DND-41 (cell line): Measurements from ENCODE around the gene CD8B.

ENCODE experiments used
- ATAC-seq: fragments of 200-7000 bp; cut with Tn5 transposase; 3 replicates; pipeline ENCODE4 v1.9.1; 2021; ENCODE audit warnings: low read depth; ENCODE audit not compliant: insufficient read depth
- DNase-seq: peaks from one replicate; pipeline ENCODE4 v3.0.0-alpha.2; 2020
- H2AFZ ChIP-seq: 2 replicates; pipeline ENCODE4 v1.6.0; 2012; ENCODE audit warnings: low read depth, low read length
- H3K27ac ChIP-seq: 2 replicates; pipeline ENCODE4 v1.5.1; 2012; ENCODE audit warnings: low read length, inconsistent platforms
- H3K27me3 ChIP-seq: fragments of 200-600 bp; sonication (generic); 2 replicates; pipeline ENCODE4 v1.6.0; 2012; ENCODE audit warnings: low read length, mild to moderate bottlenecking, inconsistent platforms; ENCODE audit not compliant: insufficient read depth, poor library complexity
- H3K36me3 ChIP-seq: 2 replicates; pipeline ENCODE4 v1.5.1; 2012; ENCODE audit warnings: low read length, inconsistent platforms; ENCODE audit not compliant: insufficient read depth
- H3K4me1 ChIP-seq: 2 replicates; pipeline ENCODE4 v1.5.1; 2012; ENCODE audit warnings: mild to moderate bottlenecking, low read length; ENCODE audit not compliant: insufficient read depth
- H3K4me2 ChIP-seq: 2 replicates; pipeline ENCODE4 v1.6.0; 2012; ENCODE audit warnings: mild to moderate bottlenecking, moderate library complexity, low read length, inconsistent platforms; ENCODE audit not compliant: insufficient read depth
- H3K4me3 ChIP-seq, 2 experiments: fragments of 200-600 bp in 1 of 2; shearing (Covaris generic) in 1 of 2; 2 replicates each; pipeline ENCODE4 v1.5.1; 2012 to 2016; ENCODE audit warnings: inconsistent platforms in 2 of 2, low read length in 2 of 2, mild to moderate bottlenecking in 2 of 2, low read depth in 1 of 2, moderate library complexity in 1 of 2
- H3K79me2 ChIP-seq: 2 replicates; pipeline ENCODE4 v1.6.0; 2012; ENCODE audit warnings: low read length, inconsistent platforms; ENCODE audit not compliant: insufficient read depth
- H3K9ac ChIP-seq: 2 replicates; pipeline ENCODE4 v1.6.0; 2012; ENCODE audit warnings: low read depth, mild to moderate bottlenecking, inconsistent platforms, low read length, moderate library complexity
- H3K9me3 ChIP-seq: 2 replicates; pipeline ENCODE4 v1.5.1; 2012; ENCODE audit warnings: low read length, moderate library complexity, mild to moderate bottlenecking, inconsistent platforms; ENCODE audit not compliant: insufficient read depth, severe bottlenecking
- H4K20me1 ChIP-seq: 2 replicates; pipeline ENCODE4 v1.6.0; 2012; ENCODE audit warnings: low read length; ENCODE audit not compliant: insufficient read depth
- EZH2 ChIP-seq: IDR thresholded peaks from 3 replicates; pipeline ENCODE4 v1.6.1; 2012; ENCODE audit warnings: borderline replicate concordance, low read depth, mild to moderate bottlenecking, moderate library complexity, low read length, inconsistent platforms; ENCODE audit not compliant: severe bottlenecking
- TF ChIP-seq, protein P1 (sequence below): IDR thresholded peaks from 2 replicates; pipeline ENCODE4 v1.5.1; 2012; ENCODE audit warnings: borderline replicate concordance, low read length, moderate library complexity, mild to moderate bottlenecking; ENCODE audit not compliant: poor library complexity, severe bottlenecking; ENCODE audit errors: extremely low read depth

Gene CD8B

GRCh38 chr2:86821306-86821705, 40.4 kb downstream of the CD8B start:
- no peak for TF ChIP-seq EZH2
- Histone ChIP-seq H3K4me3 (no peak overlapping the region), H3K4me2 (no peak overlapping the region), H4K20me1 (no peaks in the 10 kb centered on the region), H3K4me1 (peaks cover 55% of the 10 kb centered on the region), H3K9me3 (no peaks in the 10 kb centered on the region), H2AFZ (no peak overlapping the region), H3K9ac (no peak overlapping the region), H3K27ac (no peak overlapping the region), H3K27me3 (no peaks in the 10 kb centered on the region), H3K79me2 (no peaks in the 10 kb centered on the region), H3K36me3 (no peaks in the 10 kb centered on the region)
- ATAC-seq (no peak), DNase-seq (no peak)

- ATAC-seq = peak; percentile 60
These were observed 42.7 kb downstream of the CD8B start for GRCh38 chr2:86818957-86819356.

GRCh38 chr2:86818114-86818801, 43.4 kb downstream of the CD8B start:
- H2AFZ ChIP-seq = no peak overlapping the region
- ATAC-seq (no peak), DNase-seq (no peak)
- no peaks in the 10 kb centered on the region for H3K9me3 ChIP-seq
- H3K9ac ChIP-seq = no peak overlapping the region
- no peaks in the 10 kb centered on the region for H3K27me3 ChIP-seq
- H3K4me2 ChIP-seq = no peak overlapping the region
- no peak overlapping the region for H3K4me3 ChIP-seq
- TF ChIP-seq, protein P1, sequence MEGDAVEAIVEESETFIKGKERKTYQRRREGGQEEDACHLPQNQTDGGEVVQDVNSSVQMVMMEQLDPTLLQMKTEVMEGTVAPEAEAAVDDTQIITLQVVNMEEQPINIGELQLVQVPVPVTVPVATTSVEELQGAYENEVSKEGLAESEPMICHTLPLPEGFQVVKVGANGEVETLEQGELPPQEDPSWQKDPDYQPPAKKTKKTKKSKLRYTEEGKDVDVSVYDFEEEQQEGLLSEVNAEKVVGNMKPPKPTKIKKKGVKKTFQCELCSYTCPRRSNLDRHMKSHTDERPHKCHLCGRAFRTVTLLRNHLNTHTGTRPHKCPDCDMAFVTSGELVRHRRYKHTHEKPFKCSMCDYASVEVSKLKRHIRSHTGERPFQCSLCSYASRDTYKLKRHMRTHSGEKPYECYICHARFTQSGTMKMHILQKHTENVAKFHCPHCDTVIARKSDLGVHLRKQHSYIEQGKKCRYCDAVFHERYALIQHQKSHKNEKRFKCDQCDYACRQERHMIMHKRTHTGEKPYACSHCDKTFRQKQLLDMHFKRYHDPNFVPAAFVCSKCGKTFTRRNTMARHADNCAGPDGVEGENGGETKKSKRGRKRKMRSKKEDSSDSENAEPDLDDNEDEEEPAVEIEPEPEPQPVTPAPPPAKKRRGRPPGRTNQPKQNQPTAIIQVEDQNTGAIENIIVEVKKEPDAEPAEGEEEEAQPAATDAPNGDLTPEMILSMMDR = no peak
- TF ChIP-seq EZH2 = no peak
- peaks cover 43% of the 10 kb centered on the region for H3K4me1 ChIP-seq
- no peak overlapping the region for H3K27ac ChIP-seq
- no peaks in the 10 kb centered on the region for H3K36me3 ChIP-seq
- no peaks in the 10 kb centered on the region for H3K79me2 ChIP-seq
- H4K20me1 ChIP-seq = no peaks in the 10 kb centered on the region

More at GRCh38 chr2:86818957-86819356, 42.7 kb downstream of the CD8B start:
- Histone ChIP-seq H4K20me1 (no peaks in the 10 kb centered on the region), H3K27ac (no peak overlapping the region), H3K9me3 (no peaks in the 10 kb centered on the region), H3K27me3 (no peaks in the 10 kb centered on the region), H3K79me2 (no peaks in the 10 kb centered on the region), H3K9ac (no peak overlapping the region), H3K36me3 (no peaks in the 10 kb centered on the region), H3K4me3 (no peak overlapping the region), H3K4me2 (no peak overlapping the region), H3K4me1 (peaks cover 50% of the 10 kb centered on the region), H2AFZ (no peak overlapping the region)
- TF ChIP-seq, protein P1 = no peak
- TF ChIP-seq EZH2 = no peak
- no peak for DNase-seq

GRCh38 chr2:86815611-86816010, 46.1 kb downstream of the CD8B start:
- ATAC-seq (peak; percentile 87), DNase-seq (peak; percentile 40)
- no peaks in the 10 kb centered on the region for H3K36me3 ChIP-seq
- H3K27me3 ChIP-seq = no peaks in the 10 kb centered on the region
- H3K4me1 ChIP-seq = peaks cover 35% of the 10 kb centered on the region
- H2AFZ ChIP-seq = 0 out of 2 replicates have a peak overlapping the region, but pooled peaks have one; percentile 8
- H3K4me3 ChIP-seq = no peak overlapping the region
- H3K79me2 ChIP-seq = no peaks in the 10 kb centered on the region
- H3K4me2 ChIP-seq = no peak overlapping the region
- no peak overlapping the region for H3K27ac ChIP-seq
- no peak overlapping the region for H3K9ac ChIP-seq
- H3K9me3 ChIP-seq = no peaks in the 10 kb centered on the region
- TF ChIP-seq EZH2 = no peak
- TF ChIP-seq, protein P1 = no peak
- H4K20me1 ChIP-seq = no peaks in the 10 kb centered on the region
